ENCODE data around the gene RMC1.

Gene RMC1

GRCh38 chr18:23498117-23498516, 5.2 kb upstream of the RMC1 start:
- TF ChIP-seq FOXP2 (optimal IDR thresholded peaks at IDR 0.05; ENCODE audit: borderline replicate concordance, extremely low read depth, extremely low read length, insufficient read depth) (no peak), TAF1 (IDR thresholded peaks at IDR 0.05; ENCODE audit: borderline replicate concordance, insufficient read depth, low read length) (no peak), POLR2AphosphoS5 (IDR thresholded peaks at IDR 0.05; ENCODE audit: low read depth, low read length) (no peak), SIN3A (IDR thresholded peaks at IDR 0.05; ENCODE audit: borderline replicate concordance, insufficient read depth, low read length) (no peak), REST (IDR thresholded peaks at IDR 0.05; ENCODE audit: insufficient read depth in 1 of 2, low read depth in 2 of 2, low read length in 2 of 2) (no peak)

- TF ChIP-seq POLR2AphosphoS5 (IDR thresholded peaks at IDR 0.05; ENCODE audit: low read depth, low read length) (no peak), TAF1 (IDR thresholded peaks at IDR 0.05; ENCODE audit: borderline replicate concordance, insufficient read depth, low read length) (no peak), FOXP2 (optimal IDR thresholded peaks at IDR 0.05; ENCODE audit: borderline replicate concordance, extremely low read depth, extremely low read length, insufficient read depth) (no peak), SIN3A (IDR thresholded peaks at IDR 0.05; ENCODE audit: borderline replicate concordance, insufficient read depth, low read length) (no peak), REST (IDR thresholded peaks at IDR 0.05; ENCODE audit: insufficient read depth in 1 of 2, low read depth in 2 of 2, low read length in 2 of 2) (no peak)
Measured at GRCh38 chr18:23498877-23499276, 4.4 kb upstream of the RMC1 start.

GRCh38 chr18:23499291-23499781, 4.0 kb upstream of the RMC1 start:
- TF ChIP-seq REST (IDR thresholded peaks at IDR 0.05; ENCODE audit: insufficient read depth in 1 of 2, low read depth in 2 of 2, low read length in 2 of 2) (no peak), TAF1 (IDR thresholded peaks at IDR 0.05; ENCODE audit: borderline replicate concordance, insufficient read depth, low read length) (no peak), SIN3A (IDR thresholded peaks at IDR 0.05; ENCODE audit: borderline replicate concordance, insufficient read depth, low read length) (no peak), POLR2AphosphoS5 (IDR thresholded peaks at IDR 0.05; ENCODE audit: low read depth, low read length) (no peak), FOXP2 (optimal IDR thresholded peaks at IDR 0.05; ENCODE audit: borderline replicate concordance, extremely low read depth, extremely low read length, insufficient read depth) (no peak)

- TF ChIP-seq POLR2AphosphoS5 (IDR thresholded peaks at IDR 0.05; ENCODE audit: low read depth, low read length) (no peak), REST (IDR thresholded peaks at IDR 0.05; ENCODE audit: insufficient read depth in 1 of 2, low read depth in 2 of 2, low read length in 2 of 2) (no peak), TAF1 (IDR thresholded peaks at IDR 0.05; ENCODE audit: borderline replicate concordance, insufficient read depth, low read length) (no peak), FOXP2 (optimal IDR thresholded peaks at IDR 0.05; ENCODE audit: borderline replicate concordance, extremely low read depth, extremely low read length, insufficient read depth) (no peak), SIN3A (IDR thresholded peaks at IDR 0.05; ENCODE audit: borderline replicate concordance, insufficient read depth, low read length) (no peak)
Measured at GRCh38 chr18:23501626-23502025, 1.7 kb upstream of the RMC1 start.
